ENCODE data around the gene IGSF9. TPM values are rescaled to one million over a fixed set of nuclear protein-coding genes. Genes with fewer than 3 reads are reported as not detected.

Gene IGSF9
- total RNA-seq, 1 experiment from 2014 or later, result 15.6 TPM

DNA sequence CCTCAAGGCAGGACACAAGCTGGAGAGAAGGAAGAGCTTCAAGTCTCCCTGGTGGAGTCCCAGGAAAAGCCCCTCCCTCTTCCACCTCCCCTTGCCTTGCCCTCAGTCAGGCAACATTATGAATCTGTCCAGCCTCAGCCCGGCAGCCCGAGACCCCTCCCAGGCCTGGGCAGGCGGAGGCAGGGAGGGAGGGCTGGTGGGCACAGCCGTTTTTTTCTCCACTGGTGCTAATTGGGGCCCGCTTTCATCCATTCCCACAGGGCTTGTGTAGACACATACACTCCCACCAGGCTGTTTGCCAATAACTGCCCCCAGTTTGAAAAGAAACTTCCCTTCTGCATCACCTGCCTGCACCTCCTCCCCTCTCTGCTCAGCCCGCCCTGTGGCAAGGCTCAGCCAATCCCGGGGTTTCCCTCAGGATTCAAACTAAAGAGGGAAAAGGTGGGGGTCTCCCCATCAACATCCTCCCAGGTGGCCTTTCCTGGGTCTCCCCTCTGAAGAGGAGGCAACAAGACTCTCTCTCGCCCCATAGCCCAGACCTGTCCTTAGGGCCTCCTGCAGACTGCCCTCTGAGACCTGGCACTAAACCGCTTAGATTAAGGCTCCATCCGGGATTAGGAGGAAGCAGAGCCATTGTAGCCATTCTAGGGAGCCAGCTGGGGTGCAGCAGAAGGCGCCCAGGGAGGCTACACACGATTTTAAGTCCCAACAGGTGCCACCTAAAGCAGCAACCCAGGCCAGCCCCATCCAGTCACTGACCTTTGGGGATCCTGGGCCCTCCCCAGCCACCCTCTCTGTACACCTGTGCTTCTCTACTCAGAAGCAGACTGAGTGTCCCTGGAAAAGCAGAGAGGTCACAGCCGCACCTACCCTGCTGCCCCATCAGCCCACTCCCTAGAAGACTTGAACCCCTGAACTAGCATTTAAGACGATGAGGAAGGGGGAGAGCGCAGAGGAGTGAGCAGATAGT is 3.5 kb downstream of the IGSF9 start:
- Histone ChIP-seq H2AFZ (ENCODE audit: low read length) (no peak overlapping the region), H3F3A (ENCODE audit: low read length, unreplicated experiment) (no peaks in the 10 kb centered on the region), H3K36me3 (ENCODE audit: low read depth, low read length) (no peaks in the 10 kb centered on the region), H3K9me3 (ENCODE audit: low read length) (no peaks in the 10 kb centered on the region), H3K27me3 (ENCODE audit: low read length) (no peaks in the 10 kb centered on the region), H4K20me1 (ENCODE audit: low read length) (no peaks in the 10 kb centered on the region), H3K27ac (ENCODE audit: low read length) (no peak overlapping the region), H3K79me2 (ENCODE audit: low read length) (peaks cover 23% of the 10 kb centered on the region), H3K4me1 (ENCODE audit: insufficient read depth, low read length) (peaks cover 46% of the 10 kb centered on the region), H3K9me2 (replicated peaks; ENCODE audit: low read length) (no peaks in the 10 kb centered on the region), H3K9ac (ENCODE audit: low read length) (no peak overlapping the region), H3K4me3 (ENCODE audit: low read length) (no peak overlapping the region), H3K4me2 (ENCODE audit: low read length) (no peak overlapping the region)
- DNase-seq, result no peak
- TF ChIP-seq, protein P1, sequence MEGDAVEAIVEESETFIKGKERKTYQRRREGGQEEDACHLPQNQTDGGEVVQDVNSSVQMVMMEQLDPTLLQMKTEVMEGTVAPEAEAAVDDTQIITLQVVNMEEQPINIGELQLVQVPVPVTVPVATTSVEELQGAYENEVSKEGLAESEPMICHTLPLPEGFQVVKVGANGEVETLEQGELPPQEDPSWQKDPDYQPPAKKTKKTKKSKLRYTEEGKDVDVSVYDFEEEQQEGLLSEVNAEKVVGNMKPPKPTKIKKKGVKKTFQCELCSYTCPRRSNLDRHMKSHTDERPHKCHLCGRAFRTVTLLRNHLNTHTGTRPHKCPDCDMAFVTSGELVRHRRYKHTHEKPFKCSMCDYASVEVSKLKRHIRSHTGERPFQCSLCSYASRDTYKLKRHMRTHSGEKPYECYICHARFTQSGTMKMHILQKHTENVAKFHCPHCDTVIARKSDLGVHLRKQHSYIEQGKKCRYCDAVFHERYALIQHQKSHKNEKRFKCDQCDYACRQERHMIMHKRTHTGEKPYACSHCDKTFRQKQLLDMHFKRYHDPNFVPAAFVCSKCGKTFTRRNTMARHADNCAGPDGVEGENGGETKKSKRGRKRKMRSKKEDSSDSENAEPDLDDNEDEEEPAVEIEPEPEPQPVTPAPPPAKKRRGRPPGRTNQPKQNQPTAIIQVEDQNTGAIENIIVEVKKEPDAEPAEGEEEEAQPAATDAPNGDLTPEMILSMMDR (conservative IDR thresholded peaks at IDR 0.05; ENCODE audit: low read depth, low read length), result no peak
- TF ChIP-seq EZH2phosphoT487 (IDR thresholded peaks at IDR 0.05; ENCODE audit: borderline replicate concordance, low read length) (no peak), EZH2 (IDR thresholded peaks at IDR 0.05; ENCODE audit: low read length, unreplicated experiment) (no peak)
- intact Hi-C loops (cut with micrococcal nuclease), result no loop called here
- POLR2A ChIA-PET (ENCODE audit: unreplicated experiment), result no interaction called here
- no TSS peak for BruUV-seq (replicated peaks)
- no peak for ATAC-seq
- CTCF ChIA-PET, result interaction anchor here (0.9 kb wide), 1 partner anchor 66 kb away, joined by 5 read pairs; no protein-coding TSS in a partner anchor

GRCh38 chr1:159941141-159941540 is 4.3 kb downstream of the IGSF9 start:
- POLR2A ChIA-PET (ENCODE audit: unreplicated experiment), result no interaction called here
- peaks cover 45% of the 10 kb centered on the region for H3K4me1 ChIP-seq (ENCODE audit: insufficient read depth, low read length)
- no peak for ATAC-seq
- H3K9me2 ChIP-seq (replicated peaks; ENCODE audit: low read length), result no peaks in the 10 kb centered on the region
- BruUV-seq (replicated peaks), result no TSS peak
- no peak overlapping the region for H3K9ac ChIP-seq (ENCODE audit: low read length)
- H3K4me3 ChIP-seq (ENCODE audit: low read length), result no peak overlapping the region
- CTCF ChIA-PET, result interaction anchor here (0.9 kb wide), 1 partner anchor 67 kb away, joined by 5 read pairs; no protein-coding TSS in a partner anchor
- no peaks in the 10 kb centered on the region for H3F3A ChIP-seq (ENCODE audit: low read length, unreplicated experiment)
- H3K27me3 ChIP-seq (ENCODE audit: low read length), result no peaks in the 10 kb centered on the region
- no peaks in the 10 kb centered on the region for H3K9me3 ChIP-seq (ENCODE audit: low read length)
- DNase-seq, result no peak
- H2AFZ ChIP-seq (ENCODE audit: low read length), result no peak overlapping the region
- intact Hi-C loops (cut with micrococcal nuclease), result no loop called here
- H3K27ac ChIP-seq (ENCODE audit: low read length), result no peak overlapping the region
- TF ChIP-seq, protein P1 (conservative IDR thresholded peaks at IDR 0.05; ENCODE audit: low read depth, low read length), result no peak
- TF ChIP-seq EZH2 (IDR thresholded peaks at IDR 0.05; ENCODE audit: low read length, unreplicated experiment), result no peak
- no peak for TF ChIP-seq EZH2phosphoT487 (IDR thresholded peaks at IDR 0.05; ENCODE audit: borderline replicate concordance, low read length)
- H3K79me2 ChIP-seq (ENCODE audit: low read length), result peaks cover 23% of the 10 kb centered on the region
- H3K4me2 ChIP-seq (ENCODE audit: low read length), result no peak overlapping the region
- no peaks in the 10 kb centered on the region for H3K36me3 ChIP-seq (ENCODE audit: low read depth, low read length)
- no peaks in the 10 kb centered on the region for H4K20me1 ChIP-seq (ENCODE audit: low read length)

All from PC-3 (cell line).